Activated CD4-positive, alpha-beta T cell treated with anti-CD3 and anti-CD28 coated beads, Interleukin-2, Interleukin-4, amounts not matched to agents 100 ng/mL and 50 ng/mL, durations not matched to agents 16 hours and 8 hours (primary cell): ENCODE results near the gene TLCD3B.
"Not testable (repeated sequence)": the region's sequence is repeated elsewhere in the genome, so short reads cannot be mapped to it uniquely, and the experiment has no call there.

Source experiments
- DNase-seq: peaks from one replicate; pipeline ENCODE4 v3.0.0-alpha.2; 2020; ENCODE audit warnings: low spot score

Gene TLCD3B

DNA sequence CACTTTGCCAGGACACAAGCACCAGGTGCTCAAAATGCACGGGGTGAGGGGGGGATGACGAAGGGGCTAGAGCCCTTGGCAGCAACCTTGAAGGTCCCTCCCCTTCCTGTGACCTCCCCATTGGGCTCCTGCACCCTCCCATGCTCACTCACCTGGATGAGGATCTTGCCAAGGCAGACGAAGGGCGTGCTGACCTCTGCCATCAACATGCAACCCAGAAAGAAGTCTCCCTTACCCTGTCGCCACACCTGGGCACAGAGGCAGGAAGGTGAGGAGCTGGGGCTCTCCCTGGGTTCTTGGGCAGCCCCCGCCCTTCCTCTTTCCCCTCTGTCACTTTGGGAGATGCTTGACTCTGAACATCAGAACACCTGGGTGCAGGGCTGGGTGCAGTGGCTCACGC, 5.5 kb downstream of the TLCD3B start:
- no peak for DNase-seq

DNA sequence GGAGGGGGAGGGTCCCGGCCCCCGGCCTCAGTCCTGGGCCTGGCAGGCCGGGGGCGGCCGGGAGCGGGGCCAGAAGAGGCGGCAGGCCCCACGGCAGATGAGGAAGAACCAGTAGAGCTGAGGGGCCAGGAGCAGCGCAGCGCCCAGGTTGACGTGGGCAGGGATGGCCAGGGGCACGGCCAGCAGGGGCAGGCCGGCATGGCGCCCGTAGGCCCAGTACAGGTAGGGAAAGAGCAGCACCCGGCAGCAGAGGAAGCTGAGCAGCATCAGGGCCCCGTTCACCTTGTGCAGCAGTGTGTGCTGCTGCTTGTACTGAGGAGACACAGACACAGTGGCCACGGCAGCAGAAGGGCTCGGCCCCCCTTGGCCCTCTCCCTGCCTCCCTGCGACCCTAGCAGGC, 5.9 kb downstream of the TLCD3B start:
- no peak for DNase-seq

DNA sequence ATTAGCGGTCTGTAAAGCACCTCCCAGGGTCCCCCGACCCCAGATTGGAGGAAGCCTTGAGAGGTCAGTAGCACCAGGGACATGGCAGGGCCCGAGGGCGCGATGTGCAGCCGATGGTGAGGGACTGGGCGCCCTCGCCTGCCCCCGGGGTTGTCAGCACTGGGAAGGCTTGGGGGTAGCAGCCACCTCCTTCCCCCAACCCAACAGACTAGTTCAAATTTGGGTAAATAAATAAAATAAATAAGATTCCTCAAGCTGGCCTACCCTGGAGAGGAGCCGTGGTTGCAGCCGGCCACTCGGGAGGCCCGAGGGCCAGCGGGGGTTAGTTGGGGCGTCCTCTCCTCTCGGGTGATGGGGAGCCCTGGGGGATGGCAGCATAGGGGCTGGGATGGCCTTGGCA, 6.6 kb downstream of the TLCD3B start:
- no peak for DNase-seq

DNA sequence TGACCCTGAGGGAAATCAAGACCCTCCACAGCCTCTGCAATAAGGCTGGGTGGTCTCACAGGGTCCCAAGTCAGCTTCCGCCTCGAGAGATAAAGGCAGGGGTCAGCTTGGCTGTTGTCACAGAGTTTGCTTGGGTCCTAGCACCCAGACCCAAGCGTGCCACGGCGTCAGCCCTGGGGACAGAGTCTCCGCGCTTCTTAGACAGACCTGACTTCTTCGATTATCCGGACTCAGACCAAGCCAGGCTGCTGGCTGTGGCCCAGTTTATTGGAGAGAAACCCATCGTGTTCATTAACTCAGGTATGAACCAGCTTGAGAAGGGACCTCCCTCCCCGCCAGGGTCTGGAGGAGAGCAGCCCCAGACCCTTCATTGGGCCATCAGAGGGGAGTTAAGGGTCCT, 7.5 kb downstream of the TLCD3B start:
- DNase-seq, result no peak

DNA sequence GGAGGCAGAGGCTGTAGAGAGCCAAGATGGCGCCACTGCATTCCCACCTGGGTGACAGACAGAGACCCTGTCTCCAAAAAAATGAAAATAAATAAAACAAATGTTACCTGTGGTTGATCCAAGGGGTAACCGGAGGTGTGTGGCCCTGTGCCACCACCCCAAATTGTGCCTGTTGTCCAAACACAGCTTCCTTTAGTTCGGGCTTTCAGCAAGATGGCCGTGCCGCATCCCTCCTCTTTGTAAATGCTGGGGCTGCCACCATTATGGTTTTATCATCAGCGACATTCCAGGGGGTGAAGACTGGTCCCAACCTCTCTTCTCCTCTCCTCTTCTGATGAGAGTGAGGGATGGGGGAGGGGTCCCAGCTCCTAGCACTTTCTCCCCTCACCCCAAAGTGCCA, 8.2 kb downstream of the TLCD3B start, which contains the start of gene C16orf92:
Gene C16orf92, plus strand, starts transcription at position 312 of the 400 bp plus-strand sequence. CDS start 143 bp downstream, outside the sequence.
- DNase-seq, result no peak

DNA sequence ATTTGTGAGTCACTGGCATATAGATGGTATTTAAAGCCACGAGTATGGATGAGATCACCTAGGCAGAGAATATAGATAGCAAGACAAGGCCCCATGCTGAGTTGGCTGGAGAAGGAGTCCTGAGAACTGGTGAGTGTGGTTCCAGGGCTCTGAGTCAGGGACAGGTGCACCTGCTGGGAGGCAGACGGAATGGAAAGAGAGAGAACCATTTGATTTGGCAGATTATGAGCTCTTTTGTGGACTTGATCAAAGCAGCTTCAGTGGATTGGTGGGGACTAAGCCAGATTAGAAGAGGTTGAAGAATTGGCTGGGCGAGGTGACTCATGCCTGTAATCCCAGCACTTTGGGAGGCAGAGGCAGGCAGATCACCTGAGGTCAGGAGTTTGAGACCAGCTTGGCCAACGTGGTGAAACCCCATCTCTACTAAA, 12.3 kb downstream of the TLCD3B start:
- no peak for DNase-seq

DNA sequence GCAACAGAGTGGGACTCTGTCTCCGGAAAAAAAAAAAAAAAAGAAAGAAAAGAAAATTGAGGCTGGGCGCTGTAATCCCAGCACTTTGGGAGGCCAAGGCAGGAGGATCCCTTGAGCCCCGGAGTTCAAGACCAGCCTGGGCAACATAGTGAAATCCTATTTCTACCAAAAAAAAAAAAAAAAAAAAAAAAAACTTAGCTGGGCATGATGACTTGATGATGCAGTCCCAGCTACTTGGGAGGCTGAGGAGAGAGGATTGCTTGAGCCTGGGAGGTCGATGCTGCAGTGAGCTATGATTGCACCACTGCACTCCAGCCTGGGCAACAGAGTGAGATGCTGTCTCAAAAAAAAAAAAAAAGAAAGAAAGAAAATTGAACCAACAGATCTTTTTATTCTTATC, 13.1 kb downstream of the TLCD3B start:
- not testable (repeated sequence) for DNase-seq

DNA sequence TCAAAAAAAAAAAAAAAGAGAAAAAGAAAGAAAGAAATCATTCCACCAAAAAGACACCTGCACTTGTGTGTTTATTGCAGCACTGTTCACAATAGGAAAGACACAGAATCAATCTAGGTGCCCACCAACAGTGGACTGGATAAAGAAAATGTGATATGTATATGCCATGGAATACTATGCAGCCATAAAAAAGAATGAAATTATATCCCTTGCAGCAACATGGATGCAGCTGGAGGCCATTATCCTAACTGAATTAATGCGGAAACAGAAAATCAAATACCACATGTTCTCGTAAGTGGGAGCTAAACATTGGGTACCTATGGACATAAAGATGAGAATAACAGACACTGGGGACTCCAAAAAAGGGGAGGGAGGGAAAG, 13.8 kb downstream of the TLCD3B start:
- DNase-seq, result no peak

DNA sequence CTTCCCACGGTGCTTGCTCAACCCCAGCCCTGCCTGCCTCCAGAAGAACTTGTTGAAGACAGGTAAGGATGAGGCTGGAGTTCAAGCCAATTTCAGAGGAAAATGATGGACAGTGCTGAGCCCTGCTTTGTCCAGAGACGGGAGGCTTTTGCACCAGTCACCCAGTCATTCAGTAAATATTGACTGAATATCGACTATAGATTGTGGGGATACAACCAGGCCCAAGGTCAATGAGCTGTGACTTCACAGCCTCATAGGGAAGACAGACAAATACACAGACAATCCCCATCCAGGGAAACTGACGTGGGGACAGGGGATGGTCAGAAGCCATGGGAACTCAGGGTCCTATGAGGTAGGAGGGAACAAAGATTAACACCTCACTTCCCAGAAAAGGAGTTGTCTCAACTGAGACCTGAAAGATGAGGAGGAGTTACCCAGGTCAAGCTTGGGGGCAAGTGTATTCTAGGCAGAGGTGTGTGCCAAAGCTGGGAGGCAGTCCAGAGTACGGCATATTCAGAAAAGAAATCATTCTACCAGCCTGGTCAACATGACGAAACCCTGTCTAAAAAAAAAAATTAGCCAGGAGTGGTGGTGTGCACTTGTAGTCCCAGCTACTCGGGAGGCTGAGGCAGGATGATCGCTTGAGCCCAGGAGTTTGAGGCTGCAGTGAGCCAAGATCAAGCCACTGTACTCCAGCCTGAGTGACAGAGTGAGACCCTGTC, 14.4 kb downstream of the TLCD3B start:
- no peak for DNase-seq

DNA sequence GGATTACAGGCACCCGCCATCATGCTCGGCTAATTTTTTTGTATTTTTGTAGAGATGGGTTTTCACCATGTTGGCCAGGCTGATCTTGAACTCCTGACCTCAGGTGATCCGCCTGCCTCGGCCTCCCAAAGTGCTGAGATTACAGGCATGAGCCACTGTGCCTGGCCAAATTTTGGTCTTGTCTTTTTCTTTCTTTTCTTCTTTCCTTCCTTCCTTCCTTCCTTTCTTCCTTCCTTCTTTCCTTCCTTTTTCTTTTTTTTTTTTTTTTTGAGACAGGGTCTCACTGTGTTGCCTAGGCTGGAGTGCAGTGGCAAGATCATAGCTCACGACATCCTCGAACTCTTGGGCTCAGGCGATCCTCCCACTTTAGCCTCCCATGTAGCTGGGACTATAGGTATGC, 15.6 kb downstream of the TLCD3B start:
- DNase-seq, result not testable (repeated sequence)

DNA sequence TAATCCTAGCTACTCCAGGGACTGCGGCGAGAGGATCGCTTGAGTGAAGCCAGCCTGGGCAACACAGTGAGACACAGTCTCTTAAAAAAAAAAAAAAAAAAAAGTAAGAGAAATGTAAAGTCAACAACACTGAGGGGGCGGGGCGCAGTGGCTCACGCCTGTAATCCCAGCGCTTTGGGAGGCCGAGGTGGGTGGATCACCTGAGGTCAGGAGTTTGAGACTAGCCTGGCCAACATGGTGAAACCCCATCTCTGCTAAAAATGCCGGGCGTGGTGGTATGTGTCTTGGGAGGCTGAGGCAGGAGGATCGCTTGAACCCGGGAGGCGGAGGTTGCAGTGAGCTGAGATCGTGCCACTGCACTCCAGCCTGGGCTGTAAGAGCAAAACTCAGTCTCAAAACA, 18.5 kb downstream of the TLCD3B start:
- not testable (repeated sequence) for DNase-seq

DNA sequence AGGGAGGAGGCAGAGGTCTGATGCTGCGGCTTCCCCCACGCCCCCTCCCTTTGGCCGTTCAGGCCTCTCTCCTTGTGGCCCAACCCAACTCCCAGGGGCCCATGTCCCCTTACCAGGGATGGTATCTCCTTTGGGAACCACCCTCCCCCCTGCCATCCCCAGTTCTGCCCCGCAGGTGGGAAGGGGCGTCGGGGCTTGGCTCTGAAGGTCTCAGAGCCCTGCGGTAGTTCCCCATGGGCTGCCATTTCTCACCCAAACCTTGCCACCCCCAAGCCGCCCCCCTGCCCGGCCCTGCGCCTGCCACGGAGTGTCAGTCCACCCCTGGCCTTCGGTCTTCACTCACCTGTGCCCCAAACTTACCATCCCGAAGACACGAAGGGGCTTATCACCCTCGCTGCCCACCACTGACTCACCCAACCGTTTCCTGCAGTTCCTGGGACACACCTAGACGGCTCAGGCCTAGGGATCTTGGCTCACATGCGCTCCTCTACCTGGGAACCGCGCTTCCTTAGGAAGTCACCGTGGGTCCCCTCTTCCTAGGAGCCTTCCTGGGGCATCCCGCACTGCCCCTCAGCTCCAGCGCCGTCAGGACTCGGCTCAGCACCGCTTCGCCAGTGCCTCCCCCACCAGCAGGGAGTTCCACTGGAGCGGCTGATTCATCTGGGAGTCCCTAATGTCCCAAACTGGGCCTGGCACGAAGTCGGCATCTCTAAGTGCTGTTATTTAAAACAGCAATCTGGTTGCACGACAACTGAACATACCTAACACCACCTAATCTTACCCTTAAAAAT, 19.2 kb downstream of the TLCD3B start:
- DNase-seq, result no peak

DNA sequence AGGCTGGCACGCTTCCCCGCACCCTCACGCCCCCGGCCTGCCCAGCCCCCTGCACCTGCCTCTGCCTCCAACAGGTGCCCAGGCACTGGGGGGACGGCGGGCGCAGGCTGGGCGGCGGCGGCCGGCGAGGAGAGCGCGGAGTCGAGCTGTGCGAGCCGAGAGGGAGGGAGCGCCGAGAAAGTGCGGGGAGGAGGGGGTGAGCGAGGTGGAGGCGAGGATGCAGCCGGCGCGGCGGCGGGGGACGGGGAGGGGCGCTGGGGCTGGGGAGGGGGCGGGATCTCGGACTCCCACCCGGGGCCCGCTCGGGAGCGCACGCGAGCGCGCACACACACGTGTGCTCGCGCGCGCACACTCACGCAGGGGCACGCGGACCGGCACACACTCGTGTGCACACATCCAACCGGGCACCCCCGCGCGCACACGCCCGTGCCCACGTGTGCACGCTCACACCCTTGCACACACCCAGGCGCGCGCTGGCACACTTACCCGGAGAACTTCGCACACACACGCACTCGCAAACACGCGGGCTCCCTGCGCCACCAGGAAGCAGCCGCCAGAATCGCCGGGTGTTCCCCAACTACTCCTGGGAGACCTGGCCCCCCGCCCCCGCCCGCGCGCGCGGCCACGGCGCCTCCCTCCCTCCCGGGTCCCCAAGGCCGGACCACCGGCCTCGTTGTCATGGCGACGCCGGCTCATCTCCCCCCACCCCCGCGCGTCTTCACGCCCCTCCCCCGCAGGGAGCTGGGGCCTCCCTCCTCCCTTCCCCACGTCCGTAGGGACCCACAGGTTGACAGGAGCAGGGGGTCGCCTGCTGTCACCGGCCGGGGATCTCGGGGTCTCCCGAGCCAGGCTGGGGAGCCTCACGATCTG, 20.0 kb downstream of the TLCD3B start, which contains the start of gene DOC2A:
Gene DOC2A, minus strand, starts transcription at position 184 of the 870 bp plus-strand sequence. CDS start 805 bp downstream, outside the sequence.
- no peak for DNase-seq

DNA sequence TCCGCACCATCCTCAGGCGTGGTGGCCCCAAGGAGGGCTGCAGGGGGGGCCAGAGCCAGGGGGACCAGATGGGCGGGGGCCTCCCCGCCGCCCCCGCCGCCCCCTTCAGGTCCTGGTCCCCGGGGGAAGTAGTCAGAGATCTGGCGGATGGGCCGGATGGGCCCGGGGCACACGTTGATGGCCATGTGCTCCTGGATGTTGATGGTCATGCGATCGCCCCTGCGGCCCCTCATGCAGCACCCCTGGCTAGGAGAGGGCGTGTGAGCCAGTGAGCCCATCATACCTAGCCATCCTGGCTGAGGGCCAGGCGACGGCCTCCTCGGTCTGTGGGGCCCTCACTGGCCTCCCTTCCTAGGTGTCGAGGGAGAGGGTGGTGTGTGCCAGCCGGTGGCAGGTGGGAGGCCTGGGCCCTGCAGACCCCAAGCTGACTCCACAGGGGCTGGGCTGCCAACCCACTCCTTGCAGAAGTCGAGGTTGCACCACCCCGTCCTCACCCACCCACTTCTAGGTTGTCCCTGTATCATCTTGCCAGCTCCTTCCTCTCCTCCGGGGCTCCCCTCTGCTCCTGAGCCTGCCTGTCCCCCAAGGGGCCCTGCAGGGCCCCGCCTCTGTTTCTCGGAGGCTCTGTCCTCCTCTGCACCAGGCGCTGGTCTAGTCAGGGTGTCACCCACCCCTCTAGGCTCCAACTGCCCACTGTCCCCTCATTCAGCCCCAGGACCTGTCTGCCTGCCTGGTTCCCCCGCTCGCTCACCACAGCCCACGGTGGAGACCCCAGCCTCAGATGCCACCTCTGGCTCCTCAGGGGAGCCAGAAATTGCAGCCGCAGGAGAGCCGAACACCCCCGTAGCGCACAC, 20.9 kb downstream of the TLCD3B start:
- no peak for DNase-seq

DNA sequence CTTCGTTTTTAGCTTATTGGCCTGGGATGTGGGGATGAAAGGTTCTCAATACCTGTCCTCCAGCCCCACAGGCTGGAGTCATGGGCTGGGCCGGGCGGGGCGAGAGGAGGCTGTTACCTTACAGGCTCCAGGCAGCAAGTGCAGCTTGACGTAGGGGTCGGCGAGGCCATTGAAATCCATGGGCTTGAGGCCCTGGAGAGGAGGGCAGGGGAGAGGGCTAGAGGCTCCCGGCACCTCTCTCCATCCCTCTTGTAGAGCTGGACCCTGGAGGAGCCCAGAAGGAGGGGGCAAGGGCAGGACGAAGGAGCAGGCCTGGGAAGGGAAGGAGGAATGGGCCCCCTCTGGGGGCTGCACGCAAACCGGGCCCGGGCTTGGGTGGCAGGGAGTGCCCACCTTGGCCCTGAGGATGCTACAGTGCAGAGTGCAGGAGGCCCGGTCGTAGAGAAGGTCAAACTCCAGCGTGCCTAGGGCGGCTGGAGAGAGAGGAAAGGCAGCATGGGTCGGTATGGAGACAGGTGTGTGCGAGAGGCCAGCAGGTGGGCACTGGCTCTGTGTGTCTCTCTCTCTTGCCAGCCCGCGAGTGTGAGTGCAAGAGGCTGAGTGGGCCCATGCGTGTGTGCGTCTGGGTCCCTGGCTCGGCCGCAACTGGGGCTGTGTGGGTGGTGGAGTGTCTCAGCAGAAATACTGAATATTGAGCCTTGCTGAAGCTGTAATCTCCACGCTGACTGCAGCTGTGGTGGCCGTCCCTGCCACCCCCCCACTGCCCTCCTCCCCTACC, 21.8 kb downstream of the TLCD3B start:
- no peak for DNase-seq

DNA sequence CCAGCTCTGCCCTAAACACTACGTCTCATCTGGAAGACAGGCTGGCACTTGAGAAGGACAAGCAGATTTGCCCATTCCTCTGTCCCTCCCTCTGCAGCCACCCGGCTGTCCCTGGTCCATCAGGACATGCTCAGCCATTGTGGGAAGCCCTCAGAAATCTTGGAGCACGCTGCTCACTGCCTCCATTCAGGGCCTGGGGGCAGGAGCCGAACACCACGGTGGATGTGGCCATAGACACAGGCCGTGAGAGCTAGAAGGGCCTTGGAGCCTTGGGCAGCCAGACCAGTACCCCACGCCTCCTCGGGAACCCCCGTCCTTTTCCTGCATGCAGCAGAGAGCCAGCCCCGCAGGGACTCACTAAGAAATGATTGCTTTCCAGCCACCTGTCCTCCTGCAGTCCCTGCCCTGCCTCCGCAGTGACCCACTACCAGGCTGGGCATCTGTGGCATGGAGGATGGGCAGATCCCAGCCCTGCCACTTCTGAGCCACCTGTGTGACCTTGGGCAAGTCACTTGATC, 23.6 kb downstream of the TLCD3B start:
- DNase-seq, result no peak

DNA sequence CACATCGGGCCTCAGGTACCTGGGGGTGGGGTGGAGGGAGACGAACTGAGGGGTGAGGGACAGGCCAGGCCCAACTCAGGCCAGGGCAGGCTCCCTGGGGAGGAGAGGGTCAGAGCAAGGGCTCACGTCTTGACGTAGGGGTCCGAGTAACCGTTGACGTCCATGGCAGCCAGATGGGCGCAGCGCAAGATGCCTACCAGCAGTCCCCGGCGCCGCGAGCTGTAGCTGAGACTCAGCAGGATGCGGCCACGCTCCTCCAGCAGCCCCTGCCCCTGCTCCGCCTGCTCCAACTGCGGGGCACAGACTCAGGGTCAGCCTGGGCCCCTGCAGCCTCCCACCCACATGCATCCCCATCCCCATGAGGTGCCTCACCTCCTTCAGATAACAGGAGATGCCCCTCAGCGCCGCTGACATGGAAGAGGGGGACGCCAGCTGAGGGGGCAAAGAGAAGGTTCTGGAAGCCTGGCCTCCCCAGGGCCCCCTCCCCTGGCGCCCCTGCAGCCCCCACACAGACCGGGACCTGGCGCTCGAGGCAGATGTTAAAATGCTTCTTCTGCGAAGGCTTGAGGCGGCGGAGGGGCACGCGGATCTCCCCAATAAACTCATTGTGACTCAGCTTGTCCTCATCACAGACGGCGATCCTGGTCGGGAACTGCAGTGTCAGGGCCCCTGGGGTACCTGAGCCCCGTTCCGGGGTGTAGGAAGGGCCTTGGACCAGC, 24.3 kb downstream of the TLCD3B start:
- no peak for DNase-seq

DNA sequence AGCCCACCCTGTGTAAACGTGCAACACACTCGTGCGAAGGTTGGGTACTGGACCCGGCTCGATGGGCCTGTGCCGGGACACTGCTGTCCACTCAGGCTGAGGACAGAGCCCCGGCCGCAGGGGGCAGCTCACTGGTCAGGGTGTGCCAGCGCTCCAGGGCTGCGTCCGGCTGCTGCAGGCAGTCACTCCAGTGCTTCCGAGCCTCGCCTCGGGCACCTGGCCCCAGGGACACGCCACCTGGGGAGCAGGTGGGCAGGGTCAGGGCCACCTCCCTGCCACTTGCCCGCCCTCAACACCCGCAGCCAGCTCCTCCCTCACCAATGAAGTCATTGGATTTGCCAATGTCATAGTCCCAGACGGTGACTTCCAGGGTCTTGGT, 25.0 kb downstream of the TLCD3B start:
- DNase-seq, result no peak

DNA sequence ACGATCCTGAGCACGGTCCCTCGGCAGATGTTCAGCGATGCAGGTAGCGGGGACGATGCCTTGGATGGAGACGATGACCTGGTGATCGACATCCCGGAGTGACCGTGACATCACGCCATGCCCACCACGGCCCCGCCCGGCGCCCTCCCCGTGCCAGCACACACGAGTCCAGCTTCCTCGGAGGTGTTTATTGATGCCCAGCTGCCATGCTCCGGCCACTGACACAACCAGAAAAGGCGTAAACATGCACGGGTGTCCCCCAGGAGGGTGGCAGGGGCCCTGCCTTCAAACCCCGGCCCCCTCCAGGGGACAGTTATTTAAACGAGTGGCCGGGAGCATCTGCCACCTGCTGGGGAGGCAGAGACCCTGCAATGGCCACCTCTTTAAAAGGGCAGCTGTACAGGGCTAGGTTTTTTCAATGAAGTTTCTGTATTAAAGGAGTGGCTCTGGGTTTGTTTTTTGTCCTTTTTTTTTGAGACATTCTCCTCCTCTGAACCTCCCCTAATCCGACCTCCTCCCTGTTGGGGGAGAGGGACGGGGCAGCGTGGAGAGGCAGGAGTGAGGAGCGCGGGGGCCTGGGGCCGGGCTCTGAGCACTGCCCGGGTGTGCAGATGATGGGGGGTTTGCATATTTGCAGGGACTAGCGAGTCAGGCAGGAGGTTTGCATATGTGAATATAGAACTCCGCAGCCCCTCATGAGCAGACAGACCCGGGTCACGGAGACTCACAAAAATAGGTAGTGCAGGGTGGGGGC, 25.6 kb downstream of the TLCD3B start:
- peak; percentile 28 for DNase-seq
